ENCODE data around the gene ORC2. TPM values are rescaled to one million over a fixed set of nuclear protein-coding genes. Genes with fewer than 3 reads are reported as not detected.

Gene ORC2
- total RNA-seq: 10 to 100 TPM; 29.6 to 51.1 (median 32.2) TPM
- long read RNA-seq, donor 1, full-length matches to known transcripts: 2 of 3 reads
- long read RNA-seq, donor 1, partial matches to known transcripts: 0 of 3 reads
- long read RNA-seq, donor 1, other reads (novel, unspliced or antisense): 1 of 3 reads
- long read RNA-seq, donor 2, full-length matches to known transcripts: 1 of 3 reads
- long read RNA-seq, donor 2, partial matches to known transcripts: 2 of 3 reads
- long read RNA-seq, donor 2, other reads (novel, unspliced or antisense): 0 of 3 reads

- Histone ChIP-seq H3K36me3 (ENCODE audit: low read depth) (no peaks in the 10 kb centered on the region), H3K4me1 (ENCODE audit: low read depth) (peaks cover 27% of the 10 kb centered on the region), H3K9me3 (no peaks in the 10 kb centered on the region), H3K4me3 (peak within 1 kb of the TSS; percentile 74)
- TF ChIP-seq CTCF (IDR thresholded peaks at IDR 0.05): peak; percentile 62
- ATAC-seq (peak; percentile 95), DNase-seq (peak; percentile 95 to 97 (median 97))
- intact Hi-C loops (cut with DNase I, micrococcal nuclease): loop anchor here in 1 of 2 donors (5.0 kb wide), 1 partner anchor 104 kb away; no protein-coding TSS in a partner anchor
These were observed at the start of gene ORC2 for GRCh38 chr2:200963124-200963917. TSS of gene ORC2 (minus strand) at chr2:200963660. CDS start at chr2:200958123, 5,537 bp downstream.

- no peak overlapping the region for H3K4me3 ChIP-seq
- intact Hi-C loops (cut with DNase I, micrococcal nuclease): no loop called here
- TF ChIP-seq CTCF (IDR thresholded peaks at IDR 0.05): no peak
- H3K36me3 ChIP-seq (ENCODE audit: low read depth): no peaks in the 10 kb centered on the region
- H3K9me3 ChIP-seq: no peaks in the 10 kb centered on the region
- ATAC-seq: peak; percentile 81
- DNase-seq: peak in 1 of 3 donors; percentile 16
- H3K4me1 ChIP-seq (ENCODE audit: low read depth): peaks cover 9% of the 10 kb centered on the region
These were observed 44.9 kb upstream of the ORC2 start for GRCh38 chr2:201008296-201008829.

GRCh38 chr2:201007584-201007998, 44.1 kb upstream of the ORC2 start:
- ATAC-seq (peak; percentile 92), DNase-seq (peak in 1 of 3 donors; percentile 61)
- Histone ChIP-seq H3K4me3 (no peak overlapping the region), H3K36me3 (ENCODE audit: low read depth) (no peaks in the 10 kb centered on the region), H3K4me1 (ENCODE audit: low read depth) (peaks cover 9% of the 10 kb centered on the region), H3K9me3 (no peaks in the 10 kb centered on the region)
- intact Hi-C loops (cut with DNase I, micrococcal nuclease): no loop called here
- no peak for TF ChIP-seq CTCF (IDR thresholded peaks at IDR 0.05)

- Histone ChIP-seq H3K4me1 (ENCODE audit: low read depth) (peaks cover 9% of the 10 kb centered on the region), H3K4me3 (no peak overlapping the region), H3K9me3 (no peaks in the 10 kb centered on the region), H3K36me3 (ENCODE audit: low read depth) (no peaks in the 10 kb centered on the region)
- intact Hi-C loops (cut with DNase I, micrococcal nuclease): no loop called here
- DNase-seq: no peak
- ATAC-seq: no peak
- no peak for TF ChIP-seq CTCF (IDR thresholded peaks at IDR 0.05)
These were observed 43.2 kb upstream of the ORC2 start for GRCh38 chr2:201006704-201007103.

GRCh38 chr2:201004370-201004769, 40.9 kb upstream of the ORC2 start:
- no peak for ATAC-seq
- H3K36me3 ChIP-seq (ENCODE audit: low read depth): no peaks in the 10 kb centered on the region
- intact Hi-C loops (cut with DNase I, micrococcal nuclease): no loop called here

More at GRCh38 chr2:201004370-201004769, 40.9 kb upstream of the ORC2 start:
- peaks cover 9% of the 10 kb centered on the region for H3K4me1 ChIP-seq (ENCODE audit: low read depth)
- H3K4me3 ChIP-seq: no peak overlapping the region
- no peaks in the 10 kb centered on the region for H3K9me3 ChIP-seq
- DNase-seq: no peak
- no peak for TF ChIP-seq CTCF (IDR thresholded peaks at IDR 0.05)
